Gastrocnemius medialis (tissue), 4 donors: Measurements from ENCODE around the gene GTPBP4. TPM values are rescaled to one million over a fixed set of nuclear protein-coding genes. Genes with fewer than 3 reads are reported as not detected.

Experiments
- ATAC-seq, 2 donors: fragments of 150-250 bp; one replicate each; pipeline ENCODE4 v1.9.1; 2016
- DNase-seq, 2 donors: peaks; one replicate each; pipeline ENCODE4 v3.0.0-alpha.2; 2019
- H3K27ac ChIP-seq, 4 donors: fragments of 200-600 bp; sonication (generic); 1 replicate in 1 of 4; 2 replicates in 3 of 4; pipeline ENCODE4 v1.5.1; 2016 to 2018; ENCODE audit warnings: mild to moderate bottlenecking in 2 of 4, moderate library complexity in 1 of 4
- H3K27me3 ChIP-seq, 3 donors: fragments of 200-600 bp; sonication (generic) in 2 of 3; 1 replicate in 1 of 3; 2 replicates in 2 of 3; pipeline versions ENCODE4 v1.5.1 to v1.6.0; 2016 to 2019; ENCODE audit warnings: mild to moderate bottlenecking in 1 of 3, moderate library complexity in 1 of 3
- H3K36me3 ChIP-seq, 2 donors: fragments of 200-600 bp; sonication (generic) in 1 of 2; one replicate each; pipeline ENCODE4 v1.5.1; 2017 to 2018
- H3K4me1 ChIP-seq, 2 donors: fragments of 200-600 bp; sonication (generic) in 1 of 2; one replicate each; pipeline ENCODE4 v1.5.1; 2016 to 2017; ENCODE audit warnings: mild to moderate bottlenecking in 2 of 2
- H3K4me3 ChIP-seq, 4 donors: fragments of 200-600 bp; sonication (generic) in 3 of 4; 1 replicate in 1 of 4; 2 replicates in 3 of 4; pipeline ENCODE4 v1.5.1; 2016 to 2019; ENCODE audit warnings: mild to moderate bottlenecking in 2 of 4
- H3K9me3 ChIP-seq, 3 donors: fragments of 200-600 bp; sonication (generic) in 2 of 3; 1 replicate in 1 of 3; 2 replicates in 2 of 3; pipeline ENCODE4 v1.5.1; 2016 to 2019
- POLR2A ChIP-seq, 2 donors: fragments of 450-650 bp; IDR thresholded peaks; one replicate each; pipeline ENCODE4 v1.6.1; 2017; ENCODE audit warnings: antibody characterized with exemption in 2 of 2, mild to moderate bottlenecking in 2 of 2, moderate library complexity in 2 of 2
- in situ Hi-C, 4 donors: fragments of 200-750 bp; cut with MboI; loops; one replicate each; pipeline versions ENCODE4 v1.15.0 to v1.8.0; 2017; ENCODE audit warnings: low sequenced_read_pairs in 4 of 4
- intact Hi-C: fragments of 100-400 bp; cut with DNase I; formaldehyde crosslinking; loops from one replicate; pipeline ENCODE4 v1.15.1; 2023; ENCODE audit warnings: low total_unique reads
- total RNA-seq, 4 donors: library from RNA; depleted of rRNA; stranded (reverse); fragments of >200 nt; gene quantifications; one replicate each; pipeline versions ENCODE4 v1.1.0 to v1.2.3, GENCODE V29; 2016
- TF ChIP-seq, protein P1 (sequence below), 5 experiments: fragments of 450-650 bp in 3 of 5; fragments of 200-600 bp in 2 of 5; sonication (generic) in 2 of 5; IDR thresholded peaks in 4 of 5; conservative IDR thresholded peaks in 1 of 5; 1 replicate in 4 of 5; 2 replicates in 1 of 5; pipeline ENCODE4 v1.5.1; 2016 to 2019; ENCODE audit warnings: antibody characterized with exemption in 5 of 5, mild to moderate bottlenecking in 3 of 5, moderate library complexity in 3 of 5

GTPBP4 gene
- total RNA-seq, 4 donors from 2014 or later, result 34.7 to 51.5 (median 38.5) TPM

DNA sequence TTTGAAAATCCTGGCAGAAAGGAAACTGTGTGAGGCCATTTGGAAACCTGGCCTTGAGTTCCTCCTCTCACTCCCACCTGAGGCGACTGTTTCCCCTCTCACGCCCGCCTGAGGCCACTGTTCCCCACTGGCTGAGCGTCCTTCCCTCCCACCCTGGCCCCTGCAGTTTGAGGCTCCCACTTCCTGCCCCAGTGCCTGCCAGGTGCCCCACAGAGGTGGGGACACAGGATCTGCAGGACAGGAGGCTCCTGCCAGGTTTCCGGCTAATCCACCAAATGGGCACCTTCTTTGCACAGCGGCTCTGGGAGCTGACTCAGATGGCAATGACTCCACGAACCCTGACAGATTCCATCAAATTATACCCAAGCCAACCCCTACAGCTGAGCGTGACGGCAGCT lies 32.4 kb upstream of the GTPBP4 start:
- no peaks in the 10 kb centered on the region for H3K9me3 ChIP-seq
- H3K27me3 ChIP-seq, result no peaks in the 10 kb centered on the region
- H3K27ac ChIP-seq, result no peak overlapping the region
- no peak for DNase-seq
- no peak overlapping the region for H3K4me3 ChIP-seq
- intact Hi-C loops (no loop called here), in situ Hi-C loops (no loop called here)
- ATAC-seq, result no peak
- no peaks in the 10 kb centered on the region for H3K36me3 ChIP-seq
- no peaks in the 10 kb centered on the region for H3K4me1 ChIP-seq
- TF ChIP-seq, protein P1, sequence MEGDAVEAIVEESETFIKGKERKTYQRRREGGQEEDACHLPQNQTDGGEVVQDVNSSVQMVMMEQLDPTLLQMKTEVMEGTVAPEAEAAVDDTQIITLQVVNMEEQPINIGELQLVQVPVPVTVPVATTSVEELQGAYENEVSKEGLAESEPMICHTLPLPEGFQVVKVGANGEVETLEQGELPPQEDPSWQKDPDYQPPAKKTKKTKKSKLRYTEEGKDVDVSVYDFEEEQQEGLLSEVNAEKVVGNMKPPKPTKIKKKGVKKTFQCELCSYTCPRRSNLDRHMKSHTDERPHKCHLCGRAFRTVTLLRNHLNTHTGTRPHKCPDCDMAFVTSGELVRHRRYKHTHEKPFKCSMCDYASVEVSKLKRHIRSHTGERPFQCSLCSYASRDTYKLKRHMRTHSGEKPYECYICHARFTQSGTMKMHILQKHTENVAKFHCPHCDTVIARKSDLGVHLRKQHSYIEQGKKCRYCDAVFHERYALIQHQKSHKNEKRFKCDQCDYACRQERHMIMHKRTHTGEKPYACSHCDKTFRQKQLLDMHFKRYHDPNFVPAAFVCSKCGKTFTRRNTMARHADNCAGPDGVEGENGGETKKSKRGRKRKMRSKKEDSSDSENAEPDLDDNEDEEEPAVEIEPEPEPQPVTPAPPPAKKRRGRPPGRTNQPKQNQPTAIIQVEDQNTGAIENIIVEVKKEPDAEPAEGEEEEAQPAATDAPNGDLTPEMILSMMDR (IDR thresholded peaks at IDR 0.05 in 4 of 5, conservative IDR thresholded peaks at IDR 0.05 in 1 of 5), result no peak
- no peak for TF ChIP-seq POLR2A (IDR thresholded peaks at IDR 0.05)

DNA sequence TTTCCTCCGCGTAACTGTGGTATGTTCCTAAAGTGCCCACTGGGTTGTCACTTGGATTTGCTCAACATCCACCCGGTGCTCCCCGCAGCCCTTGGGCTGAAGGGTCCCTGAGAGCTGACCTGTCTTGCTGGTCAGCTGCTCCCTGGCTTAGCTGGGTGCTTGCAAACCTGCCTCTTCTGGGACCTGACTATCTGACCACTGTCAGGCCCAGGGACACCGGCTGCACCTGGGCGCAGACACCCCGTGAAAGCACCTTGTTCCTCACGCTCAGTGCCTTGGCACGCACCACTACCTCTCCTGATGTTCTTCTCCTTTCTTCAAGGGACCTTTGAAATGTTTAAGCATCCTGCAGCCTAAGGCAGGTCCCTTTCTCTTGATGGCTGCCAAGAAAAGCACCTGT lies 30.1 kb upstream of the GTPBP4 start:
- H3K4me1 ChIP-seq, result no peaks in the 10 kb centered on the region
- no peak overlapping the region for H3K4me3 ChIP-seq
- ATAC-seq (no peak), DNase-seq (no peak)
- no peaks in the 10 kb centered on the region for H3K27me3 ChIP-seq
- intact Hi-C loops, result no loop called here
- in situ Hi-C loops, result no loop called here
- no peaks in the 10 kb centered on the region for H3K36me3 ChIP-seq
- no peak for TF ChIP-seq POLR2A (IDR thresholded peaks at IDR 0.05)
- TF ChIP-seq, protein P1 (IDR thresholded peaks at IDR 0.05 in 4 of 5, conservative IDR thresholded peaks at IDR 0.05 in 1 of 5), result no peak
- H3K27ac ChIP-seq, result no peak overlapping the region
- H3K9me3 ChIP-seq, result no peaks in the 10 kb centered on the region

DNA sequence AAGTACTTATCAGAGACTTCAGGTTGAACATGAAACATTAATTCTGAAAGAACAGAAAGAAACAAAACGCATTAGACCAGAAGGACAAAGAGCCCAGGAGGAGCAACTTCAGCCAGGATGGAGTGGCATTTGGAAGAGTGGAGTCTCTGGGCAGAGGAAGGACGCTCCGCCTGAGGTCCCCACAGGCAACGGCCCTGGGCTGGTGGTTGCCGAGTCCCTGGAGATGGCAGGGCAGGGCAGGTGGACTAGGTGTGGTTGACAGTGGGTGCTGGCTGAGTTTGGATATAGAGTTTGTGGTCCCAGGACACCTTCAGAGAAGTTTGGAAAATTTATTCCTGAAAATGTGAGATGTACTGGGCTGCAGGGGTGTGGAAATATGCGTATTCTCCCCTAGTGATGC lies 29.4 kb upstream of the GTPBP4 start:
- H3K36me3 ChIP-seq, result no peaks in the 10 kb centered on the region
- TF ChIP-seq, protein P1 (IDR thresholded peaks at IDR 0.05 in 4 of 5, conservative IDR thresholded peaks at IDR 0.05 in 1 of 5), result no peak
- TF ChIP-seq POLR2A (IDR thresholded peaks at IDR 0.05), result no peak
- H3K27ac ChIP-seq, result no peak overlapping the region
- no peak overlapping the region for H3K4me3 ChIP-seq
- no peaks in the 10 kb centered on the region for H3K4me1 ChIP-seq
- intact Hi-C loops, result no loop called here
- no peaks in the 10 kb centered on the region for H3K9me3 ChIP-seq
- ATAC-seq, result no peak
- H3K27me3 ChIP-seq, result no peaks in the 10 kb centered on the region
- DNase-seq, result no peak
- in situ Hi-C loops, result no loop called here

DNA sequence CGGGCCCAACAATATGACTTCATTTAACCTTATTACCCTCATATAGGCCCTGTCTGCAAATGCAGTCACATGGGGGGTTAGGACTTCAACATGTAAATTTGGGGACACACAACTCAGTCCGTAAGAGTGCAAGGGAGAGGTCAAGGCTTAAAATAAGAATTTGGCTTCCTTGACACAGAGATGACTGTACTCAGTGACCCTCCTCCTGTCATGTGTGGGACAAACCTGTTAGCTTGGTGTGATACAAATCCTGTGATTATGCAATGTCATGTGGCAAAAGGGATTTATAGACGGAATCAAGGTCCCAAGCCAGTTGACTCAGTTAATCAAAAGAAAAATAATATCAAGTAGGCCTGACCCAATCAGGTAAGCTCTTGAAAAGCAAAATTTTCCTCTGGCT lies 25.9 kb upstream of the GTPBP4 start:
- H3K27me3 ChIP-seq, result no peaks in the 10 kb centered on the region
- H3K27ac ChIP-seq, result no peak overlapping the region
- intact Hi-C loops (no loop called here), in situ Hi-C loops (no loop called here)
- no peaks in the 10 kb centered on the region for H3K9me3 ChIP-seq
- no peaks in the 10 kb centered on the region for H3K36me3 ChIP-seq
- TF ChIP-seq POLR2A (IDR thresholded peaks at IDR 0.05), result no peak
- TF ChIP-seq, protein P1 (IDR thresholded peaks at IDR 0.05 in 4 of 5, conservative IDR thresholded peaks at IDR 0.05 in 1 of 5), result no peak
- ATAC-seq (no peak), DNase-seq (no peak)
- no peaks in the 10 kb centered on the region for H3K4me1 ChIP-seq
- H3K4me3 ChIP-seq, result no peak overlapping the region

DNA sequence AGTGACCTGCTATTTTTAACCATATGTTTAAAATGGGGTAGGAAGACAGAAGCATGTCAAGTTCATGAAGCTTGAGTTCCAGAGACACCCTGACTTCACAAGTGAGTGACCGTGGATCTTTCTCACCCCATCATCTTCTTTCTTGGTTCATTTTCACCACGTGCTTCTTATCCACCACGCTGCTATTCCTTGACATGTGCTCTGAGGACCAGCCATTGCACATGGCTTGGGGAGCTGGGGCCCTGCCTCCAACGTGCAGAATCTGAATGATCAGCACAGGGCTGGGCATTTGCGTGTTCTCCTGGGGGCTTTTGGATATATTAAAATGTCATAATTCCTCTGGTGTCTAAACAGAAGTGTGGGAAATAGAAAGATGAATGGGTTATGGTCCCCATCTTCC lies 25.0 kb upstream of the GTPBP4 start:
- Histone ChIP-seq H3K36me3 (no peaks in the 10 kb centered on the region), H3K4me1 (no peaks in the 10 kb centered on the region), H3K27me3 (no peaks in the 10 kb centered on the region), H3K27ac (no peak overlapping the region), H3K9me3 (no peaks in the 10 kb centered on the region), H3K4me3 (no peak overlapping the region)
- in situ Hi-C loops (no loop called here), intact Hi-C loops (no loop called here)
- TF ChIP-seq, protein P1 (IDR thresholded peaks at IDR 0.05 in 4 of 5, conservative IDR thresholded peaks at IDR 0.05 in 1 of 5), result no peak
- TF ChIP-seq POLR2A (IDR thresholded peaks at IDR 0.05), result no peak
- DNase-seq (no peak), ATAC-seq (no peak)
